ENCODE results near the gene GGT7.
A peak's percentile ranks its signal among the peaks of the same experiment; 100 is the strongest.

- no peak for TF ChIP-seq EZH2 (IDR thresholded peaks at IDR 0.05; ENCODE audit: borderline replicate concordance, low read depth, low read length)
- TF ChIP-seq TAF1 (IDR thresholded peaks at IDR 0.05; ENCODE audit: control insufficient read depth, extremely low read depth, insufficient read depth, low read length, severe bottlenecking): no peak
- TF ChIP-seq BMI1 (IDR thresholded peaks at IDR 0.05; ENCODE audit: low read length): no peak
- TF ChIP-seq ERF (CRISPR knock-in tag; IDR thresholded peaks at IDR 0.05): no peak
- no peak for TF ChIP-seq ZKSCAN1 (IDR thresholded peaks at IDR 0.05; ENCODE audit: low read depth, low read length)
- no peak for TF ChIP-seq ATF1 (CRISPR knock-in tag; IDR thresholded peaks at IDR 0.05)
- TF ChIP-seq ATF1 (tag; IDR thresholded peaks at IDR 0.05): no peak
- no peak for TF ChIP-seq FOXM1 (IDR thresholded peaks at IDR 0.05; ENCODE audit: low read depth)
- no peak for TF ChIP-seq FOXM1 (CRISPR knock-in tag; IDR thresholded peaks at IDR 0.05; ENCODE audit: low read depth)
- TF ChIP-seq KDM4B (IDR thresholded peaks at IDR 0.05; ENCODE audit: borderline replicate concordance in 2 of 2, low read depth in 1 of 2): no peak
- TF ChIP-seq JUND (IDR thresholded peaks at IDR 0.05; ENCODE audit: borderline replicate concordance, low read depth, low read length): no peak
- peak; percentile 24; the same call in 1 of the 3 replicates for TF ChIP-seq JUND (tag; IDR thresholded peaks at IDR 0.05; ENCODE audit: borderline replicate concordance, low read depth, low read length)
- no peak for TF ChIP-seq ZNF785 (CRISPR knock-in tag; IDR thresholded peaks at IDR 0.05)
Measured at GRCh38 chr20:34904202-34904621, 31.6 kb upstream of the GGT7 start.
